ENCODE data around the gene PCYOX1L. TPM values are rescaled to one million over a fixed set of nuclear protein-coding genes. Genes with fewer than 3 reads are reported as not detected.

PCYOX1L gene
- total RNA-seq, 1 experiment from 2014 or later: 7.0 TPM

DNA sequence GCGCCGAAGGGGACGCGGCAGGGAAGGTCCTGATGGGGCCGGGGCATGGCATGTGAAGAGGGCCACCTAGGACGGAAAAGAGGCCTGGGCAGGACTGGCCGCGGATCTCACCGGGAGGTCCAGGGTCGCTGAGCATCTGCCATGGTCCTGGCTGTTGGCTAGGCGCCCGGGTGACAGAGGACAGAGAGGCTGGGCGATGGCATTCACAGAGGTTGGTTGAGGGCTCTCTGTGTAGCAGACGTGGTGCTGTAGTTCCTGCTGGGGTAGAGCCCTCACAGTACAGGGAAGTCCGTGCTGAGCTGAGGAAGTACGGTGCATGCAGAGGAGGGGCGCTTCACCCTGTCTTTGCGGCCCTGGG, 427 bp downstream of the PCYOX1L start:
- ChIA-PET POLR2A (no interaction called here), CTCF (no interaction called here)
- no TSS peak for BruUV-seq (replicated peaks)
- intact Hi-C loops (cut with micrococcal nuclease; ENCODE audit: unreplicated experiment): no loop called here
- H3K4me3 ChIP-seq (ENCODE audit: low read depth in 2 of 2, low read length in 2 of 2): peak overlapping the region; percentile 72 to 82
- no peaks in the 10 kb centered on the region for H3K27me3 ChIP-seq (ENCODE audit: control insufficient read depth, insufficient read depth, low read length)
- H3K4me1 ChIP-seq (ENCODE audit: control insufficient read depth, insufficient read depth, low read length): peaks cover 10% of the 10 kb centered on the region
- peaks cover 8% of the 10 kb centered on the region for H3K36me3 ChIP-seq (ENCODE audit: control insufficient read depth, insufficient read depth, low read length)
- in situ Hi-C loops (cut with HindIII; ENCODE audit: low pct_unique_long_range_greater_than_20kb, low sequenced_read_pairs): no loop called here
- peak overlapping the region; percentile 74 for H3K27ac ChIP-seq (ENCODE audit: low read length)
- DNase-seq (ENCODE audit: low read depth, low spot score) (no peak), ATAC-seq (peak; percentile 37)
- no peaks in the 10 kb centered on the region for H3K9me3 ChIP-seq (ENCODE audit: control insufficient read depth, insufficient read depth, low read depth, low read length)
- no peak; the same call in 1 of the 2 replicates for TF ChIP-seq POLR2AphosphoS5 (IDR thresholded peaks at IDR 0.05; ENCODE audit: low read depth, low read length)
- TF ChIP-seq, protein P1, sequence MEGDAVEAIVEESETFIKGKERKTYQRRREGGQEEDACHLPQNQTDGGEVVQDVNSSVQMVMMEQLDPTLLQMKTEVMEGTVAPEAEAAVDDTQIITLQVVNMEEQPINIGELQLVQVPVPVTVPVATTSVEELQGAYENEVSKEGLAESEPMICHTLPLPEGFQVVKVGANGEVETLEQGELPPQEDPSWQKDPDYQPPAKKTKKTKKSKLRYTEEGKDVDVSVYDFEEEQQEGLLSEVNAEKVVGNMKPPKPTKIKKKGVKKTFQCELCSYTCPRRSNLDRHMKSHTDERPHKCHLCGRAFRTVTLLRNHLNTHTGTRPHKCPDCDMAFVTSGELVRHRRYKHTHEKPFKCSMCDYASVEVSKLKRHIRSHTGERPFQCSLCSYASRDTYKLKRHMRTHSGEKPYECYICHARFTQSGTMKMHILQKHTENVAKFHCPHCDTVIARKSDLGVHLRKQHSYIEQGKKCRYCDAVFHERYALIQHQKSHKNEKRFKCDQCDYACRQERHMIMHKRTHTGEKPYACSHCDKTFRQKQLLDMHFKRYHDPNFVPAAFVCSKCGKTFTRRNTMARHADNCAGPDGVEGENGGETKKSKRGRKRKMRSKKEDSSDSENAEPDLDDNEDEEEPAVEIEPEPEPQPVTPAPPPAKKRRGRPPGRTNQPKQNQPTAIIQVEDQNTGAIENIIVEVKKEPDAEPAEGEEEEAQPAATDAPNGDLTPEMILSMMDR (IDR thresholded peaks at IDR 0.05): no peak
- no peak for TF ChIP-seq SIN3A (IDR thresholded peaks at IDR 0.05; ENCODE audit: borderline replicate concordance, insufficient read depth, low read depth, low read length)
- no peak for TF ChIP-seq TCF7L2 (IDR thresholded peaks at IDR 0.05; ENCODE audit: low read depth, low read length)
- TF ChIP-seq, protein P2, sequence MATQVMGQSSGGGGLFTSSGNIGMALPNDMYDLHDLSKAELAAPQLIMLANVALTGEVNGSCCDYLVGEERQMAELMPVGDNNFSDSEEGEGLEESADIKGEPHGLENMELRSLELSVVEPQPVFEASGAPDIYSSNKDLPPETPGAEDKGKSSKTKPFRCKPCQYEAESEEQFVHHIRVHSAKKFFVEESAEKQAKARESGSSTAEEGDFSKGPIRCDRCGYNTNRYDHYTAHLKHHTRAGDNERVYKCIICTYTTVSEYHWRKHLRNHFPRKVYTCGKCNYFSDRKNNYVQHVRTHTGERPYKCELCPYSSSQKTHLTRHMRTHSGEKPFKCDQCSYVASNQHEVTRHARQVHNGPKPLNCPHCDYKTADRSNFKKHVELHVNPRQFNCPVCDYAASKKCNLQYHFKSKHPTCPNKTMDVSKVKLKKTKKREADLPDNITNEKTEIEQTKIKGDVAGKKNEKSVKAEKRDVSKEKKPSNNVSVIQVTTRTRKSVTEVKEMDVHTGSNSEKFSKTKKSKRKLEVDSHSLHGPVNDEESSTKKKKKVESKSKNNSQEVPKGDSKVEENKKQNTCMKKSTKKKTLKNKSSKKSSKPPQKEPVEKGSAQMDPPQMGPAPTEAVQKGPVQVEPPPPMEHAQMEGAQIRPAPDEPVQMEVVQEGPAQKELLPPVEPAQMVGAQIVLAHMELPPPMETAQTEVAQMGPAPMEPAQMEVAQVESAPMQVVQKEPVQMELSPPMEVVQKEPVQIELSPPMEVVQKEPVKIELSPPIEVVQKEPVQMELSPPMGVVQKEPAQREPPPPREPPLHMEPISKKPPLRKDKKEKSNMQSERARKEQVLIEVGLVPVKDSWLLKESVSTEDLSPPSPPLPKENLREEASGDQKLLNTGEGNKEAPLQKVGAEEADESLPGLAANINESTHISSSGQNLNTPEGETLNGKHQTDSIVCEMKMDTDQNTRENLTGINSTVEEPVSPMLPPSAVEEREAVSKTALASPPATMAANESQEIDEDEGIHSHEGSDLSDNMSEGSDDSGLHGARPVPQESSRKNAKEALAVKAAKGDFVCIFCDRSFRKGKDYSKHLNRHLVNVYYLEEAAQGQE (IDR thresholded peaks at IDR 0.05; ENCODE audit: insufficient read depth in 1 of 2, low read depth in 2 of 2, low read length in 1 of 2): no peak

DNA sequence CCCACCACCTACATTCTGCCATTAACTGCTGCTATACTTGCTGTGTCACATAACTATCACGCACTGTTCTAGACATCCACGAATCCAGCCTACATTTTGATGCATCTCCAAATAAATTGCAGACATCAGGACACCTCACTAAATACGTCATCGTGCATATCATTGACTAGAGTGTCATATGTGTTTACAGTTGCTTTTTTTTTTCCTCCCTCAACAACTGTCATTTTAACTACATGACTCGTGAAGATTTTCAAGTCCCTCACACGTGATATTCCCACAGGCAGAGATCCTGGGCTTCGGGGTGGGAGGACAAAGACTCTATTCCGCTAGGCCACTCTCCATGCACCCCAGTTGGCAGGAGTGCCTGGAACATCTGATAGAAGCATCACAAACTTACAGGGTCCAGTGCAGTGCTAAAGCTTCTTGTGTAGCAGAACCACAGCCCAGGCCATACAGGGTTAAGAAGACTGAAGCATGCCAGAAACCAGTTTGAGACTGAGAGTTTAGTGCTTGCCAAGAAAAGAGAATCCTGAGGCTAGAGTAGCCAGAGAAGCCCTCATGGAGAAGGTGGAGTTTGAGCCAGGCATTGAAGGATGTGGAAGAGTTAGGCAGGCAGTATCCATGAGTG, 1.1 kb downstream of the PCYOX1L start:
- Histone ChIP-seq H3K36me3 (ENCODE audit: control insufficient read depth, insufficient read depth, low read length) (peaks cover 3% of the 10 kb centered on the region), H3K27me3 (ENCODE audit: control insufficient read depth, insufficient read depth, low read length) (no peaks in the 10 kb centered on the region), H3K9me3 (ENCODE audit: control insufficient read depth, insufficient read depth, low read depth, low read length) (no peaks in the 10 kb centered on the region), H3K27ac (ENCODE audit: low read length) (no peak overlapping the region), H3K4me3 (ENCODE audit: low read depth in 2 of 2, low read length in 2 of 2) (no peak overlapping the region), H3K4me1 (ENCODE audit: control insufficient read depth, insufficient read depth, low read length) (peaks cover 10% of the 10 kb centered on the region)
- DNase-seq (ENCODE audit: low read depth, low spot score) (no peak), ATAC-seq (no peak)
- in situ Hi-C loops (cut with HindIII; ENCODE audit: low pct_unique_long_range_greater_than_20kb, low sequenced_read_pairs): no loop called here
- TF ChIP-seq POLR2AphosphoS5 (IDR thresholded peaks at IDR 0.05; ENCODE audit: low read depth, low read length) (no peak), SIN3A (IDR thresholded peaks at IDR 0.05; ENCODE audit: borderline replicate concordance, insufficient read depth, low read depth, low read length) (no peak), TCF7L2 (IDR thresholded peaks at IDR 0.05; ENCODE audit: low read depth, low read length) (no peak)
- TF ChIP-seq, protein P2 (IDR thresholded peaks at IDR 0.05; ENCODE audit: insufficient read depth in 1 of 2, low read depth in 2 of 2, low read length in 1 of 2): no peak
- TF ChIP-seq, protein P1 (IDR thresholded peaks at IDR 0.05): no peak
- intact Hi-C loops (cut with micrococcal nuclease; ENCODE audit: unreplicated experiment): no loop called here
- CTCF ChIA-PET: no interaction called here
- POLR2A ChIA-PET: interaction anchor here (0.7 kb wide), 1 partner anchor 32 kb away, joined by 3 read pairs; no protein-coding TSS in a partner anchor
- BruUV-seq (replicated peaks): TSS peak; percentile 40
